Brain microvascular endothelial cell (primary cell): ENCODE results near the gene LCP2.

Experiments used
- DNase-seq: peaks from one replicate; pipeline ENCODE4 v3.0.0-alpha.2; 2020
- H3K27ac ChIP-seq: fragments of 250-450 bp; sonication (Bioruptor Pico); 2 replicates; pipeline ENCODE4 v1.5.1; 2020; ENCODE audit warnings: mild to moderate bottlenecking, moderate library complexity
- H3K27me3 ChIP-seq: fragments of 250-450 bp; sonication (Bioruptor Pico); replicated peaks from 2 replicates; pipeline ENCODE4 v1.5.1; 2020; ENCODE audit warnings: mild to moderate bottlenecking
- H3K36me3 ChIP-seq: fragments of 250-450 bp; sonication (Bioruptor Pico); replicated peaks from 2 replicates; pipeline ENCODE4 v1.5.1; 2020; ENCODE audit warnings: mild to moderate bottlenecking
- H3K4me3 ChIP-seq: 2 replicates; pipeline ENCODE4 v1.5.1; 2011; ENCODE audit warnings: low read depth, mild to moderate bottlenecking, control low read depth, low read length, moderate library complexity
- CTCF ChIP-seq: IDR thresholded peaks from 2 replicates; pipeline ENCODE4 v1.5.1; 2011; ENCODE audit warnings: low read depth, mild to moderate bottlenecking, moderate library complexity, low read length, control low read depth, inconsistent platforms; ENCODE audit errors: missing control alignments
- in situ Hi-C: cut with HindIII; loops from 2 replicates; pipeline ENCODE4 v1.10.0; 2017; ENCODE audit warnings: low sequenced_read_pairs, low pct_ligation_motif_present

LCP2 gene

GRCh38 chr5:170301149-170301548 is 3.6 kb upstream of the LCP2 start:
- H3K27ac ChIP-seq = no peak overlapping the region
- no peaks in the 10 kb centered on the region for H3K36me3 ChIP-seq
- no peaks in the 10 kb centered on the region for H3K27me3 ChIP-seq
- in situ Hi-C loops = no loop called here
- no peak for TF ChIP-seq CTCF
- H3K4me3 ChIP-seq = no peak overlapping the region
- DNase-seq = no peak

- TF ChIP-seq CTCF = no peak
- DNase-seq = no peak
- no peak overlapping the region for H3K4me3 ChIP-seq
- in situ Hi-C loops = no loop called here
- no peaks in the 10 kb centered on the region for H3K36me3 ChIP-seq
- H3K27ac ChIP-seq = no peak overlapping the region
- no peaks in the 10 kb centered on the region for H3K27me3 ChIP-seq
Measured at GRCh38 chr5:170300361-170301013, 2.9 kb upstream of the LCP2 start.

GRCh38 chr5:170296935-170297588 is 515 bp downstream of the LCP2 start:
- Histone ChIP-seq H3K4me3 (no peak overlapping the region), H3K27ac (no peak overlapping the region), H3K27me3 (no peaks in the 10 kb centered on the region), H3K36me3 (no peaks in the 10 kb centered on the region)
- in situ Hi-C loops = no loop called here
- DNase-seq = no peak
- no peak for TF ChIP-seq CTCF

DNA sequence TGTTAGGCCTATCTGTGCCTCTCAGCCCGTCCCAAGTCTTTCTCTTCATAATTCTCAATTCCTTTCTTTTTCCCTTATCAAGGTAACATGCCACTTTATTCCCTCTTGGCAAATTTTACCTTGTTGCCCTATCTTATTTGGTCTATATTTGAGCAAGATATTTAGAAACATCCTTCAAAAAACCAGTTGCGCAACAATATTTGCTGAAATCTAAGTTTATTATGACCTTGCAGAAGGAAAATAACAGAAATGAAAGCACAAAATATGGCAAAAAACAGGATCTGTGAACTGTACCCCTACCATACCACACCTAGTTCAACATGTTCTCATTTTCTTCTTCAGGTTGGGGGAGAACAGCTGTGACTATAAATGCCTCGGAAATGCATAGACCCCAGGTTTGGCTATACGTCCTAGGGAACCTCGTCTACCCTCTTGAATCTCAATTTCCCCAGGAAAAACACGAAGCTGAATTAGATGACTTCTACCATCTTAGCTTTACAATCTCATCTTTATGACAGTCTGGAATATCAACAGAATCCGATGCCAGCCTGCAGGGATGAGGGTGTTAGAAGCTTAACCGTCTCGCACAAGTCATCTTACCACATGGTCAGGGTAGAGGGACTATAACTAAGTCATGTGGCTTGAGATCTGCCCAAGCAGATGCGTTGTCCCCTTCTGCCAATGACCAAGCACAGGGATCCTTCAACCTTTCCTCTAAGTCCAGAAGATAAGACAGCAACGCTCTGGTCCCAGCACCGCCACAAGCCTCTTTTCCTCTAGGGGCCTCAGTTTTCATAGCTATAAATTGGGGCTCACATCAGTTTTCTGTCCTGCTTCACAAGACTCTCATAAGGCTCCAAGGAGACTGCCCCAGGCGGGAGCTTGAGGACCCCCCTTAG is 1.3 kb downstream of the LCP2 start:
- H3K27me3 ChIP-seq = no peaks in the 10 kb centered on the region
- no peaks in the 10 kb centered on the region for H3K36me3 ChIP-seq
- TF ChIP-seq CTCF = no peak
- H3K4me3 ChIP-seq = no peak overlapping the region
- in situ Hi-C loops = no loop called here
- DNase-seq = no peak
- no peak overlapping the region for H3K27ac ChIP-seq

DNA sequence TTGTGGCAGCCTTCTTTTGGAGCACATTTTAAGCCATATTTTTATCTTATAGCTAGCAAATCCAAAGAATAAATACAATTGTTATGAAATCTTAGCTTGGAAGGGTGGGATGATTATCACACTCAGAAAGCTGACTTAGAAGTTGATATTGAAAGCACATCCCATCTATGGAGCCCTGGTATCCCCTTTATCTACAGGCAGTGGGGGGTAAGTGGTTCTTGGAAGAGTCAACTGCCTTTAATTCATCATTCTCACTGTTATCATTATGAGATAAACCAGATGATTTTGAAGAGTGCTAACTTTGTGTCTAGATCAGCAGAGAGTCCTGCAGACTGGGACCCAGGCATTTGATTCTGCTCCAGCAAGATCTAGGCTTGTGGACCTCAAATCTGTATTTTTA is 3.0 kb downstream of the LCP2 start:
- Histone ChIP-seq H3K4me3 (no peak overlapping the region), H3K27me3 (no peaks in the 10 kb centered on the region), H3K36me3 (no peaks in the 10 kb centered on the region), H3K27ac (no peak overlapping the region)
- in situ Hi-C loops = no loop called here
- DNase-seq = no peak
- no peak for TF ChIP-seq CTCF
